C4-2B (cell line): ENCODE measurements around the gene RIT2.

Source experiments
- CTCF ChIP-seq: fragments of 450-650 bp; conservative IDR thresholded peaks from 2 replicates; pipeline ENCODE4 v1.5.1; 2017; ENCODE audit warnings: mild to moderate bottlenecking
- ZFX ChIP-seq: fragments of 450-650 bp; IDR thresholded peaks from 2 replicates; pipeline ENCODE4 v1.6.1; 2017

DNA sequence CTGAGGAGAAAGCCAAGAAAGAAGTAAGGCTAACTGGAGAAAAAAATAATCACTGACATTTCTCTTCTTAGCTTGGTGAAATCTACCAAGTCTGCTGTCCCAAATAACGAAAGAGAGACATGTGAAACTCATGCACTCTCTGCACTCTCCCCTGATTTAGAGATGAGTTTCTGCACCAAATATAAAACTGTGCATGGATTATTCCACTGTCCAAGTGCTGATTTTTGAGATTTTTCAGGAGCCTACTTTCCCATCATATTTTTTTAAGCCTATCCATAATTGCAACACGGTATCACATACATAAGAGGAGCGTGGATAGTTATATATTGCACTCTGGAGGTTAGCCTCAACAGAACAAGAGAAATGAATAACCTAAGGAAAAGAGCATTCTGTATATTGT lies 10.0 kb upstream of the RIT2 start:
- TF ChIP-seq CTCF: no peak
- TF ChIP-seq ZFX: no peak
